A549 (cell line): Measurements from ENCODE around the gene GRM7. TPM values are rescaled to one million over a fixed set of nuclear protein-coding genes. Genes with fewer than 3 reads are reported as not detected.

Experiments
- ATAC-seq, 2 experiments: fragments of 200-7000 bp in 1 of 2; fragments of >200 bp in 1 of 2; cut with Nextera tagmentation in 1 of 2; cut with Tn5 transposase in 1 of 2; 3 replicates each; pipeline versions ENCODE4 v1.8.0 to v1.9.1; 2018 to 2020; ENCODE audit warnings: mild to moderate bottlenecking in 1 of 2, moderate library complexity in 1 of 2
- CTCF ChIA-PET: fragments of 300-600 bp; sonication (Branson Sonifier 250); formaldehyde crosslinking; extraction: SDS; loops from one replicate; lab custom pipeline; 2021; ENCODE audit warnings: antibody characterized with exemption, inconsistent platforms; lab: Yijun Ruan, JAX
- POLR2A ChIA-PET: fragments of 350-600 bp; formaldehyde crosslinking; extraction: SDS; loops from one replicate; lab custom pipeline; 2021; ENCODE audit warnings: antibody characterized with exemption, inconsistent platforms; lab: Yijun Ruan, JAX
- DNase-seq, 2 experiments: peaks; one replicate each; pipeline versions ENCODE4 v3.0.0 to v3.0.0-alpha.2; 2011 to 2016; ENCODE audit warnings: low read depth in 1 of 2, low spot score in 1 of 2
- FAIRE-seq: peaks from 2 replicates; lab custom pipeline; 2011; peaks lifted over from hg19 to GRCh38; lab: Jason Lieb, UNC
- H3K27ac ChIP-seq, 2 experiments: fragments of >200 bp; sonication (Bioruptor Twin); formaldehyde crosslinking; 3 replicates each; pipeline ENCODE4 v1.5.1; 2016 to 2017
- H3K4me1 ChIP-seq: fragments of >200 bp; sonication (Bioruptor Twin); formaldehyde crosslinking; 3 replicates; pipeline ENCODE4 v1.6.1; 2016
- H3K4me2 ChIP-seq: fragments of >200 bp; sonication (Bioruptor Twin); formaldehyde crosslinking; 3 replicates; pipeline ENCODE4 v1.6.1; 2016
- H3K4me3 ChIP-seq: fragments of >200 bp; sonication (Bioruptor Twin); formaldehyde crosslinking; 3 replicates; pipeline ENCODE4 v1.5.1; 2016
- H3K9me3 ChIP-seq: fragments of >200 bp; sonication (Bioruptor Twin); formaldehyde crosslinking; 3 replicates; pipeline ENCODE4 v1.6.1; 2016
- BCL3 ChIP-seq: fragments of >200 bp; sonication (Bioruptor Twin); formaldehyde crosslinking; IDR thresholded peaks from 3 replicates; pipeline ENCODE4 v1.6.1; 2016
- BHLHE40 ChIP-seq: IDR thresholded peaks from 2 replicates; pipeline ENCODE4 v1.6.1; 2012; ENCODE audit warnings: low read depth, low read length, inconsistent platforms
- CBX8 ChIP-seq: fragments of 200-600 bp; sonication (generic); IDR thresholded peaks from 2 replicates; pipeline ENCODE4 v1.6.1; 2016
- CEBPB ChIP-seq, 2 experiments: fragments of >200 bp in 1 of 2; sonication (Bioruptor Twin) in 1 of 2; formaldehyde crosslinking in 1 of 2; IDR thresholded peaks; 2 replicates each; pipeline ENCODE4 v1.6.1; 2012 to 2016
- GATA3 ChIP-seq: IDR thresholded peaks from 2 replicates; pipeline ENCODE4 v1.6.1; 2012; ENCODE audit warnings: borderline replicate concordance
- HDAC2 ChIP-seq: fragments of 200-600 bp; sonication (generic); IDR thresholded peaks from 2 replicates; pipeline ENCODE4 v1.6.1; 2016
- HOXA7 ChIP-seq: fragments of 250-450 bp; sonication (Bioruptor Pico); IDR thresholded peaks from 2 replicates; pipeline ENCODE4 v1.5.0; 2020; ENCODE audit warnings: mild to moderate bottlenecking, moderate library complexity
- HOXB5 ChIP-seq: fragments of 250-450 bp; sonication (Bioruptor Pico); IDR thresholded peaks from 2 replicates; pipeline ENCODE4 v1.5.0; 2020; ENCODE audit warnings: mild to moderate bottlenecking, moderate library complexity
- JUNB ChIP-seq: fragments of >200 bp; sonication (Bioruptor Twin); formaldehyde crosslinking; IDR thresholded peaks from 2 replicates; pipeline ENCODE4 v1.6.1; 2016
- RAD21 ChIP-seq, 2 experiments: fragments of >200 bp in 1 of 2; sonication (Bioruptor Twin) in 1 of 2; formaldehyde crosslinking in 1 of 2; IDR thresholded peaks in 1 of 2; conservative IDR thresholded peaks in 1 of 2; 2 replicates in 1 of 2; 3 replicates in 1 of 2; pipeline ENCODE4 v1.6.1; 2012 to 2018; ENCODE audit warnings: inconsistent platforms in 1 of 2
- RCOR1 ChIP-seq: fragments of 150-350 bp; IDR thresholded peaks from 2 replicates; pipeline ENCODE4 v1.6.1; 2014; ENCODE audit warnings: antibody characterized with exemption, low read length, low read depth
- SREBF2 ChIP-seq: fragments of 450-650 bp; IDR thresholded peaks from 2 replicates; pipeline ENCODE4 v1.6.1; 2014; ENCODE audit warnings: mild to moderate bottlenecking, moderate library complexity
- ZC3H11A ChIP-seq: fragments of 450-650 bp; IDR thresholded peaks from 2 replicates; pipeline ENCODE4 v1.6.1; 2014; ENCODE audit warnings: antibody characterized with exemption, mild to moderate bottlenecking
- WGBS: methylation state at CpG from one replicate; pipeline ENCODE4 v1.1.6; 2017; ENCODE audit errors: missing lambda C conversion rate; 5-methylcytosine and 5-hydroxymethylcytosine counted together
- polyA plus RNA-seq, 4 experiments: library from polyadenylated mRNA; depleted of rRNA in 3 of 4; stranded (reverse); fragments of >200 nt; fragmentation: RNase III in 1 of 4; extraction: RNeasy Plus Mini Kit Qiagen cat#74134 plus additional on column Dnase treatment in 1 of 4; gene quantifications; 2 replicates in 3 of 4; 3 replicates in 1 of 4; pipeline ENCODE4 v1.2.3, GENCODE V29; 2011 to 2017
- TF ChIP-seq, protein P1 (sequence below): fragments of 200-600 bp; sonication (generic); IDR thresholded peaks from 2 replicates; pipeline ENCODE4 v1.6.1; 2016; ENCODE audit warnings: antibody characterized with exemption, mild to moderate bottlenecking, moderate library complexity

Gene GRM7
- polyA plus RNA-seq, 2 of the 4 experiments (the other 2 are of a cell fraction): not detected

DNA sequence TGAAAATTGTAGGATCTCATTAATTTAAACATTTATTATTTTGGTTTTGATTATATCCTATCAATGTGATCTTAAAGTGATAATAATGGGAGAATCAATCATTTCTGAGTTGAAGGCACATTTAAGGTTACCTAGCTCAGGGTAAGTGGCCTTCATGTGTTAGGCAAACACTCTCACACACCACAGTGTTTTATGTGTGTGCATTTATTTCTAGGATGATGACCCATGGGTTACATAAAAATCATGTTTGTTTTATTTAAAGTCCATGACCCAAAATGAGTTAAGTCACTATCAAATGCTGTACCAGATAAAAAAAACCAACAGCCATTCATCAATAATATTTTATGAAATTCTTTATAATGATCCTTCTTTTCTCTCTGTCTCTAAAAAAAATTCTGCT lies 520.8 kb downstream of the GRM7 start:
- FAIRE-seq (no peak), ATAC-seq (no peak), DNase-seq (no peak)
- Histone ChIP-seq H3K4me1 (no peaks in the 10 kb centered on the region), H3K4me3 (no peak overlapping the region), H3K27ac (no peak overlapping the region), H3K4me2 (no peak overlapping the region), H3K9me3 (no peaks in the 10 kb centered on the region)
- ChIA-PET CTCF (no interaction called here), POLR2A (no interaction called here)
- TF ChIP-seq CEBPB (IDR thresholded peaks at IDR 0.05) (no peak), BHLHE40 (no peak), CBX8 (no peak)
- TF ChIP-seq, protein P1, sequence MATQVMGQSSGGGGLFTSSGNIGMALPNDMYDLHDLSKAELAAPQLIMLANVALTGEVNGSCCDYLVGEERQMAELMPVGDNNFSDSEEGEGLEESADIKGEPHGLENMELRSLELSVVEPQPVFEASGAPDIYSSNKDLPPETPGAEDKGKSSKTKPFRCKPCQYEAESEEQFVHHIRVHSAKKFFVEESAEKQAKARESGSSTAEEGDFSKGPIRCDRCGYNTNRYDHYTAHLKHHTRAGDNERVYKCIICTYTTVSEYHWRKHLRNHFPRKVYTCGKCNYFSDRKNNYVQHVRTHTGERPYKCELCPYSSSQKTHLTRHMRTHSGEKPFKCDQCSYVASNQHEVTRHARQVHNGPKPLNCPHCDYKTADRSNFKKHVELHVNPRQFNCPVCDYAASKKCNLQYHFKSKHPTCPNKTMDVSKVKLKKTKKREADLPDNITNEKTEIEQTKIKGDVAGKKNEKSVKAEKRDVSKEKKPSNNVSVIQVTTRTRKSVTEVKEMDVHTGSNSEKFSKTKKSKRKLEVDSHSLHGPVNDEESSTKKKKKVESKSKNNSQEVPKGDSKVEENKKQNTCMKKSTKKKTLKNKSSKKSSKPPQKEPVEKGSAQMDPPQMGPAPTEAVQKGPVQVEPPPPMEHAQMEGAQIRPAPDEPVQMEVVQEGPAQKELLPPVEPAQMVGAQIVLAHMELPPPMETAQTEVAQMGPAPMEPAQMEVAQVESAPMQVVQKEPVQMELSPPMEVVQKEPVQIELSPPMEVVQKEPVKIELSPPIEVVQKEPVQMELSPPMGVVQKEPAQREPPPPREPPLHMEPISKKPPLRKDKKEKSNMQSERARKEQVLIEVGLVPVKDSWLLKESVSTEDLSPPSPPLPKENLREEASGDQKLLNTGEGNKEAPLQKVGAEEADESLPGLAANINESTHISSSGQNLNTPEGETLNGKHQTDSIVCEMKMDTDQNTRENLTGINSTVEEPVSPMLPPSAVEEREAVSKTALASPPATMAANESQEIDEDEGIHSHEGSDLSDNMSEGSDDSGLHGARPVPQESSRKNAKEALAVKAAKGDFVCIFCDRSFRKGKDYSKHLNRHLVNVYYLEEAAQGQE: no peak

DNA sequence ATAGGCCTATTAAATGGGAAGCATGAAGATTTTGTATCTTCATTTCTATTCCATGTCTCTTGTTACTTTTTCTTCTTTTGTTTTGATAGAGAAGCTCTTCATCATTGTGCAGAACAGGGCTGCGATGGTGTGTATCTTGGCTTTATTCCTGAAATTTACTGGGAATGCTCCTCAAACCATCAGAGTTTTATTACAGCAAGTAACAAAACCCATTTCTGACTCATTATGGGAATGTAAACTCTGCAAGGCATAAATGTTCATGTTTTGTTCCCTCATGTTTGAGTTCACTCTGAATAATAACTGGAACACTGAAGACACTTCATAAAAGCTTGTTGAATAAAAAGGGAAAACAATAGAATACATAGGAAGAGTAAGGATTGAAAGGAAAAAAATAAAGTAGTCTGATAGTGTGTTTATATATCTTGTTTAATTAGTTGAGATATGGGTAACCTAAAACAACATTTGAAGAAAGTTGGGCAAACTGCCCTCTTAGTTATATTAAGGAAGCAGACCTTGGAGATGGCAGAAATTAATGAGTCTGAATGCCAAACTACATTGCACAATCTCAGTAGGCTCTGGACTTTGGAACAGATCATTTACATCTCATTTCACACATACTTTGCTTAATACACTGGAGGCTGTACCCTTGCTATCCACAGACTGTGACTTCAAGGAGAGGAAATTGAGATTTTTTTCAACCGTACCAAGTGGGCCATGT lies 521.5 kb downstream of the GRM7 start:
- DNase-seq (peak in 1 of 2 experiments; percentile 6), ATAC-seq (no peak), FAIRE-seq (no peak)
- Histone ChIP-seq H3K4me1 (no peaks in the 10 kb centered on the region), H3K27ac (no peak overlapping the region), H3K4me2 (no peak overlapping the region), H3K9me3 (no peaks in the 10 kb centered on the region), H3K4me3 (no peak overlapping the region)
- POLR2A ChIA-PET: no interaction called here
- 2% methylated on average over 2 of the region's 2 CpGs for WGBS
- TF ChIP-seq HDAC2 (no peak), ZC3H11A (no peak), RAD21 (conservative IDR thresholded peaks at IDR 0.05 in 1 of 2, IDR thresholded peaks at IDR 0.05 in 1 of 2) (no peak), BCL3 (no peak), RCOR1 (no peak), HOXB5 (no peak)
- CTCF ChIA-PET: interaction anchor here (0.6 kb wide), 1 partner anchor 727 kb away, joined by 3 read pairs; no protein-coding TSS in a partner anchor

DNA sequence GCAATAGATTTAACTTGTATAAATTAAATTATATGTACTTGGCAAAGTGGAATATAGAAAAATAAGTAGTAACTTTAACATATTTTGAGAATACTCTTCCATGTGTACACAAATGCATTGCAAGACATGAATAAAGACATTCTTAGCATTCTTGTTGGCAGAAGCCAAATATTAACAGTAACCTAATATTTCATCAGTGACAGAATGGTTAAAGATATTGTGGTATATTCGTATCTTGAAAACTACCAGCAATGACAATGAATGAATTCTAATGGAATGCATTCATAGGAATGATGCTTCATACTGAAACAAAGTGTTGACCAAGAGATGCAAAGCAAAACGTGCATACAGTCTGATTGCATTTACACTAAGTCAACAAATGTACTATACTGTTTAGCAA lies 524.7 kb downstream of the GRM7 start:
- Histone ChIP-seq H3K4me2 (no peak overlapping the region), H3K9me3 (no peaks in the 10 kb centered on the region), H3K4me1 (no peaks in the 10 kb centered on the region), H3K4me3 (no peak overlapping the region), H3K27ac (no peak overlapping the region)
- 3% methylated on average over 2 of the region's 2 CpGs for WGBS
- FAIRE-seq (no peak), DNase-seq (no peak), ATAC-seq (no peak)
- TF ChIP-seq HOXA7 (CRISPR knock-in tag): no peak
- ChIA-PET POLR2A (no interaction called here), CTCF (no interaction called here)

GRCh38 chr3:7388026-7388425 lies 527.1 kb downstream of the GRM7 start:
- DNase-seq (no peak), FAIRE-seq (no peak), ATAC-seq (no peak)
- Histone ChIP-seq H3K9me3 (no peaks in the 10 kb centered on the region), H3K4me3 (no peak overlapping the region), H3K27ac (no peak overlapping the region), H3K4me1 (no peaks in the 10 kb centered on the region), H3K4me2 (no peak overlapping the region)
- 31% methylated on average over 2 of the region's 2 CpGs for WGBS
- TF ChIP-seq SREBF2 (no peak), JUNB (no peak), GATA3 (no peak)
- POLR2A ChIA-PET: no interaction called here
- CTCF ChIA-PET: no interaction called here
